K562 (cell line): ENCODE data around the gene ACBD3.

ENCODE experiments used
- CEBPB ChIP-seq: fragments of 450-650 bp; IDR thresholded peaks from 2 replicates; pipeline ENCODE4 v1.6.1; 2016; ENCODE audit warnings: missing genetic modification characterization, missing compliant biosample characterization
- DNMT1 ChIP-seq: fragments of 450-650 bp; IDR thresholded peaks from 2 replicates; pipeline ENCODE4 v1.6.1; 2016; ENCODE audit warnings: antibody characterized with exemption, mild to moderate bottlenecking
- MTA3 ChIP-seq: fragments of 450-650 bp; formaldehyde crosslinking; IDR thresholded peaks from 2 replicates; pipeline ENCODE4 v1.6.1; 2017; ENCODE audit warnings: mild to moderate bottlenecking, borderline replicate concordance
- SMAD2 ChIP-seq: fragments of 150-350 bp; IDR thresholded peaks from 2 replicates; pipeline ENCODE4 v1.6.1; 2014; ENCODE audit warnings: low read depth, mild to moderate bottlenecking, low read length
- YY1 ChIP-seq, 3 experiments: IDR thresholded peaks; 2 replicates each; pipeline ENCODE4 v1.6.1; 2011; ENCODE audit warnings: low read length in 2 of 3, mild to moderate bottlenecking in 2 of 3, moderate library complexity in 2 of 3, borderline replicate concordance in 1 of 3, control low read depth in 1 of 3, low read depth in 1 of 3; ENCODE audit not compliant: insufficient read depth in 3 of 3, insufficient replicate concordance in 2 of 3, control insufficient read depth in 1 of 3, insufficient read length in 1 of 3; ENCODE audit errors: extremely low read depth in 1 of 3

GRCh38 chr1:226149806-226150205 is 36.7 kb downstream of the ACBD3 start:
- no peak for TF ChIP-seq YY1 (IDR thresholded peaks at IDR 0.05; ENCODE audit: borderline replicate concordance in 1 of 3, control insufficient read depth in 1 of 3, extremely low read depth in 1 of 3, insufficient read depth in 3 of 3, insufficient read length in 1 of 3, insufficient replicate concordance in 2 of 3, low read depth in 1 of 3, low read length in 2 of 3)
- TF ChIP-seq CEBPB (tag), result no peak
- no peak for TF ChIP-seq DNMT1
- TF ChIP-seq SMAD2, result no peak
- no peak for TF ChIP-seq MTA3
